K562 (cell line): ENCODE data around the gene ATP6V0D1. TPM values are rescaled to one million over a fixed set of nuclear protein-coding genes. Genes with fewer than 3 reads are reported as not detected.

Experiments
- ATAC-seq: fragments of 200-7000 bp; cut with Tn5 transposase; 3 replicates; pipeline ENCODE4 v1.9.1; 2020; ENCODE audit warnings: moderate library complexity
- BruUV-seq: library from RNA; stranded (reverse); fragments of 400-500 nt; replicated peaks from 2 replicates; lab custom pipeline; 2021; lab: Mats Ljungman, UMichigan
- CTCF ChIA-PET: fragments of 300-600 bp; formaldehyde crosslinking; extraction: SDS; loops from one replicate; lab custom pipeline; 2021; ENCODE audit warnings: low intra/inter-chr PET ratio; lab: Yijun Ruan, JAX
- POLR2A ChIA-PET: fragments of 300-600, 350-650 bp; sonication (Branson Sonifier 250); formaldehyde crosslinking; extraction: SDS; loops from one replicate; lab custom pipeline; 2021; ENCODE audit warnings: antibody characterized with exemption, inconsistent platforms; lab: Yijun Ruan, JAX
- DNase-seq, 4 experiments: peaks; one replicate each; pipeline versions ENCODE4 v3.0.0 to v3.0.0-alpha.2; 2011 to 2018; ENCODE audit warnings: low spot score in 3 of 4, mixed read lengths in 3 of 4; ENCODE audit errors: extremely low read depth in 1 of 4
- FAIRE-seq: peaks from 2 replicates; lab custom pipeline; 2011; peaks lifted over from hg19 to GRCh38; lab: Jason Lieb, UNC
- H2AFZ ChIP-seq: 2 replicates; pipeline ENCODE4 v1.6.0; 2011; ENCODE audit warnings: low read depth, low read length, control low read depth, inconsistent platforms
- H3K27ac ChIP-seq: fragments of 200-600 bp; 3 replicates; pipeline ENCODE4 v1.8.0; 2011; ENCODE audit warnings: low read depth, mild to moderate bottlenecking, control low read depth, inconsistent platforms, low read length, moderate library complexity, mixed read lengths; ENCODE audit errors: extremely low read depth
- H3K27me3 ChIP-seq, 2 experiments: fragments of 300-600 bp in 1 of 2; 2 replicates in 1 of 2; 3 replicates in 1 of 2; pipeline versions ENCODE4 v1.6.0 to v1.8.0; 2011; ENCODE audit warnings: inconsistent platforms in 2 of 2, low read length in 2 of 2, mild to moderate bottlenecking in 1 of 2, mixed read lengths in 1 of 2, moderate library complexity in 1 of 2; ENCODE audit not compliant: control insufficient read depth in 2 of 2, insufficient read depth in 2 of 2
- H3K36me3 ChIP-seq: fragments of 300-600 bp; 3 replicates; pipeline ENCODE4 v1.8.0; 2011; ENCODE audit warnings: mild to moderate bottlenecking, low read length, inconsistent platforms; ENCODE audit not compliant: control insufficient read depth, insufficient read depth
- H3K4me1 ChIP-seq, 2 experiments: fragments of 200-600 bp in 1 of 2; replicated peaks in 1 of 2; 2 replicates in 1 of 2; 3 replicates in 1 of 2; pipeline versions ENCODE4 v1.5.1 to v1.8.0; 2011; ENCODE audit warnings: inconsistent platforms in 2 of 2, low read length in 2 of 2, mild to moderate bottlenecking in 1 of 2, mixed read lengths in 1 of 2, moderate library complexity in 1 of 2; ENCODE audit not compliant: control insufficient read depth in 2 of 2, insufficient read depth in 2 of 2
- H3K4me2 ChIP-seq: 2 replicates; pipeline ENCODE4 v1.6.1; 2011; ENCODE audit warnings: low read length, control low read depth, inconsistent platforms, mixed read lengths; ENCODE audit not compliant: insufficient read depth
- H3K4me3 ChIP-seq: fragments of 200-600 bp; sonication (generic), shearing (Covaris generic); 2 replicates; pipeline ENCODE4 v1.5.1; 2016; ENCODE audit warnings: control low read depth, inconsistent platforms
- H3K79me2 ChIP-seq: fragments of 200-600 bp; 3 replicates; pipeline ENCODE4 v1.8.0; 2011; ENCODE audit warnings: low read length, inconsistent platforms; ENCODE audit not compliant: control insufficient read depth, insufficient read depth
- H3K9ac ChIP-seq, 2 experiments: 2 replicates each; pipeline versions ENCODE4 v1.6.0 to v1.6.1; 2011; ENCODE audit warnings: low read depth in 2 of 2, low read length in 2 of 2, control low read depth in 1 of 2, inconsistent platforms in 1 of 2, mild to moderate bottlenecking in 1 of 2, mixed read lengths in 1 of 2; ENCODE audit not compliant: insufficient read depth in 1 of 2
- H3K9me1 ChIP-seq: one replicate; pipeline ENCODE4 v1.6.0; 2011; ENCODE audit warnings: inconsistent platforms, mild to moderate bottlenecking, low read length, moderate library complexity; ENCODE audit not compliant: control insufficient read depth, insufficient read depth
- H3K9me3 ChIP-seq: replicated peaks from 2 replicates; pipeline ENCODE4 v1.5.1; 2011; ENCODE audit warnings: low read depth, low read length, inconsistent platforms; ENCODE audit not compliant: control insufficient read depth, insufficient read depth
- H4K20me1 ChIP-seq: replicated peaks from 2 replicates; pipeline ENCODE4 v1.6.1; 2011; ENCODE audit warnings: low read length, inconsistent platforms, mixed read lengths; ENCODE audit not compliant: control insufficient read depth, insufficient read depth
- ARID4B ChIP-seq: sonication (generic); formaldehyde crosslinking; IDR thresholded peaks from 2 replicates; pipeline ENCODE4 v1.8.0; 2022; ENCODE audit warnings: mild to moderate bottlenecking, missing genetic modification reagents
- ELK1 ChIP-seq: sonication (generic); formaldehyde crosslinking; IDR thresholded peaks from 2 replicates; pipeline ENCODE4 v1.8.1; 2022; ENCODE audit warnings: missing genetic modification reagents
- MAX ChIP-seq: sonication (generic); formaldehyde crosslinking; IDR thresholded peaks from 2 replicates; pipeline ENCODE4 v1.9.0; 2022; ENCODE audit warnings: mild to moderate bottlenecking, missing genetic modification reagents
- MED1 ChIP-seq: sonication (generic); formaldehyde crosslinking; IDR thresholded peaks from 2 replicates; pipeline ENCODE4 v1.8.1; 2023; ENCODE audit warnings: missing genetic modification reagents, borderline replicate concordance
- MITF ChIP-seq: IDR thresholded peaks from 2 replicates; pipeline ENCODE4 v1.6.1; 2014; ENCODE audit warnings: antibody characterized with exemption
- NCOA2 ChIP-seq, 2 experiments: fragments of 450-650 bp; IDR thresholded peaks; 2 replicates each; pipeline ENCODE4 v1.6.1; 2018; ENCODE audit warnings: mild to moderate bottlenecking in 2 of 2, moderate library complexity in 1 of 2; ENCODE audit not compliant: partially characterized antibody in 2 of 2
- PHB ChIP-seq: fragments of 250-450 bp; sonication (Bioruptor Pico); IDR thresholded peaks from 2 replicates; pipeline ENCODE4 v1.5.0; 2021
- RBM25 ChIP-seq: fragments of 200-400 bp; formaldehyde crosslinking; IDR thresholded peaks from 2 replicates; pipeline ENCODE4 v1.6.1; 2018; ENCODE audit warnings: low read length, low read depth, moderate library complexity; ENCODE audit not compliant: severe bottlenecking
- RBM34 ChIP-seq: fragments of 200-400 bp; formaldehyde crosslinking; IDR thresholded peaks from 2 replicates; pipeline ENCODE4 v1.6.1; 2018; ENCODE audit warnings: low read length, borderline replicate concordance; ENCODE audit not compliant: insufficient read depth
- ZNF124 ChIP-seq: sonication (generic); formaldehyde crosslinking; IDR thresholded peaks from 2 replicates; pipeline ENCODE4 v1.8.1; 2022; ENCODE audit warnings: missing genetic modification reagents
- ZNF408 ChIP-seq: fragments of 250-450 bp; sonication (Bioruptor Pico); IDR thresholded peaks from 2 replicates; pipeline ENCODE4 v1.4.0; 2020; ENCODE audit warnings: low read depth, mild to moderate bottlenecking, moderate library complexity
- ZNF586 ChIP-seq: fragments of 450-650 bp; formaldehyde crosslinking; conservative IDR thresholded peaks from 2 replicates; pipeline ENCODE4 v1.4.0; 2020; ENCODE audit warnings: mild to moderate bottlenecking, moderate library complexity
- ZNF699 ChIP-seq: fragments of 250-450 bp; sonication (Bioruptor Pico); IDR thresholded peaks from 2 replicates; pipeline ENCODE4 v1.8.0; 2021; ENCODE audit warnings: mild to moderate bottlenecking, moderate library complexity; ENCODE audit not compliant: insufficient replicate concordance
- WGBS: fragments of 100-300 bp; shearing (Covaris generic); methylation state at CpG from one replicate; pipeline ENCODE4 v1.1.6; 2016; ENCODE audit warnings: low coverage, mixed read lengths; ENCODE audit not compliant: insufficient coverage; ENCODE audit errors: missing lambda C conversion rate; 5-methylcytosine and 5-hydroxymethylcytosine counted together
- in situ Hi-C: fragments of 300-500 bp; cut with MboI; formaldehyde crosslinking; loops from 4 replicates; pipeline ENCODE4 v1.15.0; 2018; ENCODE audit warnings: inconsistent platforms, mixed read lengths
- intact Hi-C: fragments of 100-400 bp; cut with micrococcal nuclease; formaldehyde crosslinking; loops from 2 replicates; pipeline ENCODE4 v1.14.2; 2022
- polyA plus RNA-seq, 8 experiments: library from polyadenylated mRNA; depleted of rRNA in 4 of 8; stranded (reverse) in 5 of 8; unstranded in 3 of 8; fragments of >200 nt; fragmentation: Nextera tagmentation in 2 of 8; fragmentation: Illumina TruSeq in 1 of 8; extraction: Ambion mirVana in 2 of 8; extraction: Trizol in 1 of 8; gene quantifications; 2 replicates each; pipeline versions ENCODE4 v1.2.1 to v1.2.3, GENCODE V29; 2011 to 2014; ENCODE audit warnings: inconsistent platforms in 1 of 8, missing spikeins in 1 of 8
- total RNA-seq, 7 experiments: library from RNA; depleted of rRNA in 6 of 7; stranded (reverse); fragments of >200 nt in 6 of 7; fragmentation: Illumina TruSeq in 2 of 7; extraction: Trizol in 2 of 7; gene quantifications; 2 replicates each; pipeline versions ENCODE4 v1.2.1 to v1.2.3, GENCODE V29; 2011 to 2021; ENCODE audit warnings: low replicate concordance in 1 of 7

ATP6V0D1 gene
- total and polyA plus RNA-seq, 9 of the 15 experiments (the other 6 are each of a cell fraction or from before 2014, with no cell fraction given): 23.2 to 69.7 (median 45.6) TPM

GRCh38 chr16:67442581-67443255, 38.2 kb downstream of the ATP6V0D1 start (continued):
- TF ChIP-seq NCOA2 (IDR thresholded peaks at IDR 0.05; ENCODE audit: partially characterized antibody in 2 of 2): no peak
- no peak for TF ChIP-seq RBM34
- no peak for TF ChIP-seq RBM25
- TF ChIP-seq ARID4B (CRISPR knock-in tag): no peak

- WGBS: 62% methylated on average over 3 of the region's 5 CpGs
- POLR2A ChIA-PET: interaction anchor here (0.5 to 1.3 kb wide), 3 partner anchors 8 to 26 kb away, joined by 3 read pairs; no protein-coding TSS in a partner anchor
- Histone ChIP-seq H3K36me3 (peaks cover 59% of the 10 kb centered on the region; the same call in 2 of the 3 replicates), H3K9me1 (no peaks in the 10 kb centered on the region), H3K4me2 (no peak overlapping the region), H3K27me3 (no peaks in the 10 kb centered on the region), H3K79me2 (no peaks in the 10 kb centered on the region), H4K20me1 (peaks cover 18% of the 10 kb centered on the region; the same call in 1 of the 2 replicates), H2AFZ (no peak overlapping the region), H3K4me3 (no peak overlapping the region), H3K9ac (peak overlapping the region in 1 of 2 experiments; percentile 50; a peak in 1 of 4 replicates), H3K9me3 (no peaks in the 10 kb centered on the region), H3K4me1 (peaks cover 0 to 30% of the 10 kb centered on the region in 2 experiments; a peak in 2 of 5 replicates), H3K27ac (no peak overlapping the region)
- ATAC-seq: no peak
- intact Hi-C loops (no loop called here), in situ Hi-C loops (no loop called here)
- no peak for FAIRE-seq
- BruUV-seq: no TSS peak
- DNase-seq: no peak
- CTCF ChIA-PET: no interaction called here
- no peak for TF ChIP-seq MAX (CRISPR knock-in tag)
- no peak for TF ChIP-seq ZNF124
- no peak for TF ChIP-seq ZNF586 (CRISPR knock-in tag)
- no peak for TF ChIP-seq ZNF699 (CRISPR knock-in tag)
- TF ChIP-seq ZNF408 (CRISPR knock-in tag): no peak
- TF ChIP-seq PHB (CRISPR knock-in tag): no peak
- no peak for TF ChIP-seq ELK1 (CRISPR knock-in tag)
- TF ChIP-seq MED1 (CRISPR knock-in tag): no peak
- TF ChIP-seq MITF: no peak
Observed at GRCh38 chr16:67441907-67442306, 39.0 kb downstream of the ATP6V0D1 start.
